GM12892 (cell line): Measurements from ENCODE around the gene DCAF7.

Source experiments
- POLR2A ChIP-seq: IDR thresholded peaks from 2 replicates; pipeline ENCODE4 v1.6.1; 2011; ENCODE audit warnings: low read depth, low read length, control low read depth
- POLR2AphosphoS5 ChIP-seq: IDR thresholded peaks from 2 replicates; pipeline ENCODE4 v1.6.1; 2011; ENCODE audit warnings: low read depth, low read length, control low read depth
- TAF1 ChIP-seq: IDR thresholded peaks from 2 replicates; pipeline ENCODE4 v1.6.1; 2011; ENCODE audit warnings: low read depth, mild to moderate bottlenecking, control low read depth, low read length, borderline replicate concordance

DNA sequence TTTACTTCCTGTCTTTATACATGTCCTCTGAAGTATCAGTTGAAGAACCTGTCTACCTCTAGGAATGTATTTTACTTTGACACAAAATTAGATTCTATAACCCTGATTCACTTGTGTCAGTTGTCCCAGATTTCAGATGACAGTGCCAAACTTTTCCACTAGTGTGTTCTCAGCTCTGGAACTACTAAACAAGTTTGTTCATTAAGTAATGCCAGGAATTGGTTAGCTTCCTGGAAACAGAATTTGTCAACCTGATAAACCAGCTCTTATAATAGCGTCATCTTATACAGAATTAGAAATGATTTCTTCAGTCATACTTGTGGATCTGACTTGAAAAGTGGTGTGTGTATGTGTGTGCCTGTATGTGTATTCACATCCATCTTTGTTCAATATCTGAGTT, 79.3 kb downstream of the DCAF7 start:
- TF ChIP-seq POLR2AphosphoS5 (no peak), POLR2A (no peak), TAF1 (no peak)
